Liver (tissue), 9 donors: ENCODE results near the gene PNLIPRP3. TPM values are rescaled to one million over a fixed set of nuclear protein-coding genes. Genes with fewer than 3 reads are reported as not detected.

Experiments
- DNase-seq: peaks from one replicate; pipeline ENCODE4 v3.0.0-alpha.2; 2017; ENCODE audit warnings: low spot score
- H3K27ac ChIP-seq, 2 donors: one replicate each; pipeline ENCODE4 v1.7.0; 2013; ENCODE audit warnings: inconsistent platforms in 2 of 2, low read length in 2 of 2, control low read depth in 1 of 2, low read depth in 1 of 2, mild to moderate bottlenecking in 1 of 2
- H3K27me3 ChIP-seq, 4 donors: one replicate each; pipeline versions ENCODE4 v1.6.1 to v1.7.0; 2013; ENCODE audit warnings: low read length in 3 of 4, inconsistent platforms in 1 of 4, mild to moderate bottlenecking in 1 of 4, moderate library complexity in 1 of 4; ENCODE audit not compliant: control insufficient read depth in 4 of 4, insufficient read depth in 4 of 4
- H3K36me3 ChIP-seq, 4 donors: one replicate each; pipeline versions ENCODE4 v1.6.1 to v1.7.0; 2013; ENCODE audit warnings: low read length in 3 of 4, mild to moderate bottlenecking in 3 of 4, low read depth in 1 of 4, moderate library complexity in 1 of 4; ENCODE audit not compliant: control insufficient read depth in 4 of 4, insufficient read depth in 3 of 4
- H3K4me1 ChIP-seq, 4 donors: one replicate each; pipeline versions ENCODE4 v1.6.1 to v1.7.0; 2013; ENCODE audit warnings: low read length in 3 of 4, mild to moderate bottlenecking in 3 of 4, moderate library complexity in 1 of 4; ENCODE audit not compliant: control insufficient read depth in 4 of 4, insufficient read depth in 4 of 4
- H3K4me3 ChIP-seq, 3 donors: one replicate each; pipeline versions ENCODE4 v1.6.1 to v1.7.0; 2013; ENCODE audit warnings: low read length in 3 of 3, control low read depth in 1 of 3, low read depth in 1 of 3, mild to moderate bottlenecking in 1 of 3
- H3K9ac ChIP-seq, 2 donors: one replicate each; pipeline ENCODE4 v1.7.0; 2013; ENCODE audit warnings: low read length in 2 of 2, mild to moderate bottlenecking in 2 of 2, moderate library complexity in 2 of 2, control low read depth in 1 of 2, low read depth in 1 of 2
- H3K9me3 ChIP-seq, 4 donors: one replicate each; pipeline versions ENCODE4 v1.6.1 to v1.7.0; 2013; ENCODE audit warnings: low read length in 3 of 4; ENCODE audit not compliant: control insufficient read depth in 4 of 4
- EGR1 ChIP-seq, 2 donors: IDR thresholded peaks; 2 replicates each; pipeline ENCODE4 v1.6.1; 2016 to 2018; ENCODE audit warnings: antibody characterized with exemption in 2 of 2, low read depth in 2 of 2
- FOXA1 ChIP-seq: IDR thresholded peaks from 2 replicates; pipeline ENCODE4 v1.6.1; 2016; ENCODE audit warnings: antibody characterized with exemption
- FOXA2 ChIP-seq: IDR thresholded peaks from 2 replicates; pipeline ENCODE4 v1.6.1; 2016; ENCODE audit warnings: antibody characterized with exemption
- GABPA ChIP-seq, 2 donors: IDR thresholded peaks in 1 of 2; conservative IDR thresholded peaks in 1 of 2; 2 replicates each; pipeline ENCODE4 v1.6.1; 2016; ENCODE audit warnings: antibody characterized with exemption in 2 of 2, mild to moderate bottlenecking in 1 of 2, moderate library complexity in 1 of 2
- HNF4A ChIP-seq, 2 donors: conservative IDR thresholded peaks; 2 replicates each; pipeline ENCODE4 v1.6.1; 2016; ENCODE audit warnings: antibody characterized with exemption in 2 of 2, mild to moderate bottlenecking in 2 of 2
- HNF4G ChIP-seq: IDR thresholded peaks from 2 replicates; pipeline ENCODE4 v1.6.1; 2016; ENCODE audit warnings: antibody characterized with exemption
- JUND ChIP-seq, 2 donors: IDR thresholded peaks; 2 replicates each; pipeline ENCODE4 v1.6.1; 2016; ENCODE audit warnings: antibody characterized with exemption in 2 of 2
- NR2F2 ChIP-seq: IDR thresholded peaks from 2 replicates; pipeline ENCODE4 v1.6.1; 2016; ENCODE audit warnings: antibody characterized with exemption
- RAD21 ChIP-seq, 2 donors: IDR thresholded peaks; 2 replicates each; pipeline ENCODE4 v1.6.1; 2016; ENCODE audit warnings: antibody characterized with exemption in 2 of 2, mild to moderate bottlenecking in 2 of 2
- RXRA ChIP-seq, 2 donors: IDR thresholded peaks; 2 replicates each; pipeline ENCODE4 v1.6.1; 2017 to 2018; ENCODE audit warnings: antibody characterized with exemption in 2 of 2, mild to moderate bottlenecking in 1 of 2
- SP1 ChIP-seq: IDR thresholded peaks from 2 replicates; pipeline ENCODE4 v1.6.1; 2018; ENCODE audit warnings: antibody characterized with exemption, mild to moderate bottlenecking
- TAF1 ChIP-seq: conservative IDR thresholded peaks from 2 replicates; pipeline ENCODE4 v1.6.1; 2016; ENCODE audit warnings: antibody characterized with exemption, mild to moderate bottlenecking
- YY1 ChIP-seq: IDR thresholded peaks from 2 replicates; pipeline ENCODE4 v1.6.1; 2016; ENCODE audit warnings: antibody characterized with exemption, mild to moderate bottlenecking
- WGBS: extraction: QIAGEN DNeasy Blood & Tissue Kit; methylation state at CpG from one replicate; pipeline ENCODE4 v1.1.7; 2013; 5-methylcytosine and 5-hydroxymethylcytosine counted together
- polyA plus RNA-seq, 2 donors: library from polyadenylated mRNA; stranded (reverse) in 1 of 2; unstranded in 1 of 2; fragments of 200-250 nt in 1 of 2; fragments of >200 nt in 1 of 2; fragmentation: Nextera tagmentation in 1 of 2; extraction: Ambion mirVana in 1 of 2; gene quantifications; one replicate each; pipeline versions ENCODE4 v1.2.1 to v1.2.3, GENCODE V29; 2013 to 2015
- total RNA-seq, 2 donors: library from RNA; depleted of rRNA; stranded (reverse); fragments of >200 nt; gene quantifications; one replicate each; pipeline ENCODE4 v1.2.3, GENCODE V29; 2014
- TF ChIP-seq, protein P1 (sequence below): IDR thresholded peaks from 2 replicates; pipeline ENCODE4 v1.6.1; 2016; ENCODE audit warnings: antibody characterized with exemption
- TF ChIP-seq, protein P2 (sequence below): IDR thresholded peaks from 2 replicates; pipeline ENCODE4 v1.6.1; 2016; ENCODE audit warnings: antibody characterized with exemption, mild to moderate bottlenecking
- TF ChIP-seq, protein P3 (sequence below): fragments of 150-350 bp; IDR thresholded peaks from 2 replicates; pipeline ENCODE4 v1.5.1; 2017; ENCODE audit warnings: improper control_type of control experiment, low read depth, low read length; ENCODE audit not compliant: missing input control
- TF ChIP-seq, protein P4 (sequence below): IDR thresholded peaks from 2 replicates; pipeline ENCODE4 v1.6.1; 2016; ENCODE audit warnings: antibody characterized with exemption
- TF ChIP-seq, protein P5 (sequence below): IDR thresholded peaks from 2 replicates; pipeline ENCODE4 v1.6.1; 2016; ENCODE audit warnings: antibody characterized with exemption
- donor health status: healthy.
- donor health status: healthy.
- donor health status: healthy.
- donor health status: healthy.
- donor health status: healthy.

PNLIPRP3 gene
- total RNA-seq (not detected), polyA plus RNA-seq (not detected)

DNA sequence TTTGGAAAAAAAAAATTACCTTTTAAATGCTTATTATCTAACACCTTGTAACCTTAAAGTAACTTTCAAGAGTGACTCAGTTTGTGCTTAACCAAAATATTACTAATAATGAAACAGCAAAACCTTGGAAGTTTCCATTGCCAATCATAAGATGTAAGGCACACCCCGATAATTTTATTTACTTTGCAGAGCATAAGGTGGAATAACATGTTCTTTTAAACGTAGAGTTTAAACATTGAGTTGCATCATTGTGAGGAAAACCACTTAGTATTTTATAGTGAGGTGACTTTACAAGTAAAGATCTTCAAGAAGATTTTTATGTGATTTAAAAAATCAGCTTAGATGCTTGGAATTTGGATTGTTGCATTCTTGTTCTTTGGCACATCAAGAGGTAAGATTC lies at the start of gene PNLIPRP3:
Gene PNLIPRP3, plus strand, starts transcription at position 177 of the 400 bp plus-strand sequence. Its CDS starts 166 bp downstream, at position 343.
- TF ChIP-seq FOXA2 = no peak

DNA sequence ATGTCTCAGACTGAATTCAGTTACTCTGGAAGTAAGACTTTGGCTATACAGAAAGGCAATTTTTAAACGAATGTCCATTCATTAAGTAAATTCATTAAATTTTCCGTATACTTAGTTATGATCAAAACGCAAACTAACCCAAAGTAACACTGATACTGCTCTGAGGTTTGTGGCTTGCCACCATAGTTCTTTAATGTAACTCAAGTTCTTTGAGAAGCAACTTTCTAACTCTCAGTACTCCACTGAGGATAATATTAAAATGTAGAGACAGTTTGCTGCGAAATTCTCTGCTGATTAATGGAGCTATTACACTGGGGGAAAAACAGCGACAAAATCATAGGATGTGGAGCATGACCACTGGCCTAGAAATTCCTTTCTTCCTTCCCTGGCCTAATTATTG lies 45.4 kb upstream of the PNLIPRP3 start:
- Histone ChIP-seq H3K27ac (no peak overlapping the region), H3K9ac (no peak overlapping the region), H3K27me3 (no peaks in the 10 kb centered on the region), H3K36me3 (no peaks in the 10 kb centered on the region), H3K4me3 (no peak overlapping the region), H3K4me1 (no peaks in the 10 kb centered on the region), H3K9me3 (no peaks in the 10 kb centered on the region)
- 90% methylated on average over 5 of the region's 5 CpGs for WGBS
- no peak for TF ChIP-seq JUND (IDR thresholded peaks at IDR 0.05)
- no peak for TF ChIP-seq RAD21 (IDR thresholded peaks at IDR 0.05)
- no peak for TF ChIP-seq HNF4A (conservative IDR thresholded peaks at IDR 0.05)
- no peak for TF ChIP-seq FOXA1
- no peak for TF ChIP-seq YY1
- TF ChIP-seq EGR1 (IDR thresholded peaks at IDR 0.05; ENCODE audit: low read depth in 2 of 2) = no peak
- TF ChIP-seq FOXA2 = no peak
- TF ChIP-seq RXRA (IDR thresholded peaks at IDR 0.05) = no peak
- TF ChIP-seq GABPA (IDR thresholded peaks at IDR 0.05 in 1 of 2, conservative IDR thresholded peaks at IDR 0.05 in 1 of 2) = no peak
- TF ChIP-seq HNF4G = no peak
- TF ChIP-seq, protein P1, sequence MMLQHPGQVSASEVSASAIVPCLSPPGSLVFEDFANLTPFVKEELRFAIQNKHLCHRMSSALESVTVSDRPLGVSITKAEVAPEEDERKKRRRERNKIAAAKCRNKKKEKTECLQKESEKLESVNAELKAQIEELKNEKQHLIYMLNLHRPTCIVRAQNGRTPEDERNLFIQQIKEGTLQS = no peak
- TF ChIP-seq, protein P2, sequence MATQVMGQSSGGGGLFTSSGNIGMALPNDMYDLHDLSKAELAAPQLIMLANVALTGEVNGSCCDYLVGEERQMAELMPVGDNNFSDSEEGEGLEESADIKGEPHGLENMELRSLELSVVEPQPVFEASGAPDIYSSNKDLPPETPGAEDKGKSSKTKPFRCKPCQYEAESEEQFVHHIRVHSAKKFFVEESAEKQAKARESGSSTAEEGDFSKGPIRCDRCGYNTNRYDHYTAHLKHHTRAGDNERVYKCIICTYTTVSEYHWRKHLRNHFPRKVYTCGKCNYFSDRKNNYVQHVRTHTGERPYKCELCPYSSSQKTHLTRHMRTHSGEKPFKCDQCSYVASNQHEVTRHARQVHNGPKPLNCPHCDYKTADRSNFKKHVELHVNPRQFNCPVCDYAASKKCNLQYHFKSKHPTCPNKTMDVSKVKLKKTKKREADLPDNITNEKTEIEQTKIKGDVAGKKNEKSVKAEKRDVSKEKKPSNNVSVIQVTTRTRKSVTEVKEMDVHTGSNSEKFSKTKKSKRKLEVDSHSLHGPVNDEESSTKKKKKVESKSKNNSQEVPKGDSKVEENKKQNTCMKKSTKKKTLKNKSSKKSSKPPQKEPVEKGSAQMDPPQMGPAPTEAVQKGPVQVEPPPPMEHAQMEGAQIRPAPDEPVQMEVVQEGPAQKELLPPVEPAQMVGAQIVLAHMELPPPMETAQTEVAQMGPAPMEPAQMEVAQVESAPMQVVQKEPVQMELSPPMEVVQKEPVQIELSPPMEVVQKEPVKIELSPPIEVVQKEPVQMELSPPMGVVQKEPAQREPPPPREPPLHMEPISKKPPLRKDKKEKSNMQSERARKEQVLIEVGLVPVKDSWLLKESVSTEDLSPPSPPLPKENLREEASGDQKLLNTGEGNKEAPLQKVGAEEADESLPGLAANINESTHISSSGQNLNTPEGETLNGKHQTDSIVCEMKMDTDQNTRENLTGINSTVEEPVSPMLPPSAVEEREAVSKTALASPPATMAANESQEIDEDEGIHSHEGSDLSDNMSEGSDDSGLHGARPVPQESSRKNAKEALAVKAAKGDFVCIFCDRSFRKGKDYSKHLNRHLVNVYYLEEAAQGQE = no peak
- TF ChIP-seq, protein P3, sequence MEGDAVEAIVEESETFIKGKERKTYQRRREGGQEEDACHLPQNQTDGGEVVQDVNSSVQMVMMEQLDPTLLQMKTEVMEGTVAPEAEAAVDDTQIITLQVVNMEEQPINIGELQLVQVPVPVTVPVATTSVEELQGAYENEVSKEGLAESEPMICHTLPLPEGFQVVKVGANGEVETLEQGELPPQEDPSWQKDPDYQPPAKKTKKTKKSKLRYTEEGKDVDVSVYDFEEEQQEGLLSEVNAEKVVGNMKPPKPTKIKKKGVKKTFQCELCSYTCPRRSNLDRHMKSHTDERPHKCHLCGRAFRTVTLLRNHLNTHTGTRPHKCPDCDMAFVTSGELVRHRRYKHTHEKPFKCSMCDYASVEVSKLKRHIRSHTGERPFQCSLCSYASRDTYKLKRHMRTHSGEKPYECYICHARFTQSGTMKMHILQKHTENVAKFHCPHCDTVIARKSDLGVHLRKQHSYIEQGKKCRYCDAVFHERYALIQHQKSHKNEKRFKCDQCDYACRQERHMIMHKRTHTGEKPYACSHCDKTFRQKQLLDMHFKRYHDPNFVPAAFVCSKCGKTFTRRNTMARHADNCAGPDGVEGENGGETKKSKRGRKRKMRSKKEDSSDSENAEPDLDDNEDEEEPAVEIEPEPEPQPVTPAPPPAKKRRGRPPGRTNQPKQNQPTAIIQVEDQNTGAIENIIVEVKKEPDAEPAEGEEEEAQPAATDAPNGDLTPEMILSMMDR = no peak
- TF ChIP-seq, protein P4, sequence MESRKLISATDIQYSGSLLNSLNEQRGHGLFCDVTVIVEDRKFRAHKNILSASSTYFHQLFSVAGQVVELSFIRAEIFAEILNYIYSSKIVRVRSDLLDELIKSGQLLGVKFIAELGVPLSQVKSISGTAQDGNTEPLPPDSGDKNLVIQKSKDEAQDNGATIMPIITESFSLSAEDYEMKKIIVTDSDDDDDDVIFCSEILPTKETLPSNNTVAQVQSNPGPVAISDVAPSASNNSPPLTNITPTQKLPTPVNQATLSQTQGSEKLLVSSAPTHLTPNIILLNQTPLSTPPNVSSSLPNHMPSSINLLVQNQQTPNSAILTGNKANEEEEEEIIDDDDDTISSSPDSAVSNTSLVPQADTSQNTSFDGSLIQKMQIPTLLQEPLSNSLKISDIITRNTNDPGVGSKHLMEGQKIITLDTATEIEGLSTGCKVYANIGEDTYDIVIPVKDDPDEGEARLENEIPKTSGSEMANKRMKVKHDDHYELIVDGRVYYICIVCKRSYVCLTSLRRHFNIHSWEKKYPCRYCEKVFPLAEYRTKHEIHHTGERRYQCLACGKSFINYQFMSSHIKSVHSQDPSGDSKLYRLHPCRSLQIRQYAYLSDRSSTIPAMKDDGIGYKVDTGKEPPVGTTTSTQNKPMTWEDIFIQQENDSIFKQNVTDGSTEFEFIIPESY = no peak
- TF ChIP-seq SP1 = no peak
- TF ChIP-seq TAF1 = no peak
- TF ChIP-seq, protein P5, sequence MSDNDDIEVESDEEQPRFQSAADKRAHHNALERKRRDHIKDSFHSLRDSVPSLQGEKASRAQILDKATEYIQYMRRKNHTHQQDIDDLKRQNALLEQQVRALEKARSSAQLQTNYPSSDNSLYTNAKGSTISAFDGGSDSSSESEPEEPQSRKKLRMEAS = no peak
- TF ChIP-seq NR2F2 = no peak
- no peak for DNase-seq

More for the DNA sequence above, at the start of gene PNLIPRP3:
- no peaks in the 10 kb centered on the region for H3K27me3 ChIP-seq
- peaks cover 0 to 18% (median 15%) of the 10 kb centered on the region in 4 donors for H3K4me1 ChIP-seq
- no peak within 1 kb of the TSS for H3K4me3 ChIP-seq
- H3K36me3 ChIP-seq = no peaks in the 10 kb centered on the region
- H3K27ac ChIP-seq = no peak within 1 kb of the TSS
- WGBS = 32% methylated on average over 2 of the region's 2 CpGs
- no peak within 1 kb of the TSS for H3K9ac ChIP-seq
- no peak for DNase-seq
- no peaks in the 10 kb centered on the region for H3K9me3 ChIP-seq
